PFSK-1 (cell line): ENCODE measurements around the gene USP7.

ENCODE experiments used
- POLR2AphosphoS5 ChIP-seq: IDR thresholded peaks from 2 replicates; pipeline ENCODE4 v1.6.1; 2012; ENCODE audit warnings: low read depth, mild to moderate bottlenecking, control low read depth, low read length, moderate library complexity
- REST ChIP-seq, 2 experiments: IDR thresholded peaks; 2 replicates each; pipeline versions ENCODE4 v1.6.1 to v1.8.0; 2011 to 2012; ENCODE audit warnings: low read depth in 2 of 2, low read length in 2 of 2, control low read depth in 1 of 2, inconsistent platforms in 1 of 2, mild to moderate bottlenecking in 1 of 2, moderate library complexity in 1 of 2; ENCODE audit not compliant: insufficient read depth in 1 of 2
- SIN3A ChIP-seq: IDR thresholded peaks from 2 replicates; pipeline ENCODE4 v1.6.1; 2012; ENCODE audit warnings: mild to moderate bottlenecking, low read length, moderate library complexity, borderline replicate concordance; ENCODE audit not compliant: insufficient read depth
- TAF1 ChIP-seq: IDR thresholded peaks from 2 replicates; pipeline ENCODE4 v1.6.1; 2012; ENCODE audit warnings: low read length, control low read depth, borderline replicate concordance; ENCODE audit not compliant: insufficient read depth

GRCh38 chr16:8872071-8872470, 91.6 kb downstream of the USP7 start:
- TF ChIP-seq REST (IDR thresholded peaks at IDR 0.05; ENCODE audit: insufficient read depth in 1 of 2, low read depth in 2 of 2, low read length in 2 of 2) (no peak), SIN3A (no peak), TAF1 (no peak), POLR2AphosphoS5 (no peak)
